ENCODE results near the gene HYCC2.
"Not testable (repeated sequence)": the region's sequence is repeated elsewhere in the genome, so short reads cannot be mapped to it uniquely, and the experiment has no call there.

The HYCC2 gene

DNA sequence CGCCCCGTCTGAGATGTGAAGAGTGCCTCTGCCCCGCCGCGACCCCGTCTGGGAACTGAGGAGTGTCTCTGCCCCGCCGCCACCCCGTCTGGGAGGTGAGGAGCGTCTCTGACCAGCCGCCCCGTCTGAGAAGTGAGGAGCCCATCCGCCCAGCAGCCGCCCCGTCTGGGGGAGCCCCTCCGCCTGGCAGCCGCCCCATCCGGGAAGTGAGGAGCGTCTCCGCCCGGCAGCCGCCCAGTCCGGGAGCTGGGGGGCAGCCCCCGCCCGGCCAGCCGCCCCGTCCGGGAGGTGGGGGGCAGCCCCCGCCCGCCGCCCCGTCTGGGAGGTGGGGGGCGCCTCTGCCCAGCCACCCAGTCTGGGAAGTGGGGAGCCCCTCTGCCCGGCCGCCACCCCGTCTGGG lies 29.0 kb downstream of the HYCC2 start:
- H3K18ac ChIP-seq (ENCODE audit: low read length); H4K91ac ChIP-seq (ENCODE audit: low read depth, low read length, poor library complexity); H3K4me2 ChIP-seq (ENCODE audit: insufficient read depth, low read length, poor library complexity, severe bottlenecking); H3K4ac ChIP-seq (ENCODE audit: low read length); H3K79me1 ChIP-seq (ENCODE audit: low read depth, low read length); H3K9ac ChIP-seq (ENCODE audit: low read depth, low read length, poor library complexity); H3K4me1 ChIP-seq (ENCODE audit: control insufficient read depth in 2 of 2, insufficient read depth in 1 of 2, low read depth in 1 of 2, low read length in 2 of 2); H3K23ac ChIP-seq (ENCODE audit: low read depth, low read length, poor library complexity); H4K8ac ChIP-seq (ENCODE audit: low read depth, low read length); H3K9me3 ChIP-seq (replicated peaks in 1 of 2; ENCODE audit: control insufficient read depth in 2 of 2, insufficient read depth in 1 of 2, low read depth in 1 of 2, low read length in 2 of 2); H2BK5ac ChIP-seq (ENCODE audit: low read length); H2BK120ac ChIP-seq (ENCODE audit: low read depth, low read length); DNase-seq (ENCODE audit: low spot score); H3K36me3 ChIP-seq (replicated peaks in 1 of 2; ENCODE audit: control insufficient read depth in 2 of 2, insufficient read depth in 2 of 2, low read length in 2 of 2); H3K14ac ChIP-seq (ENCODE audit: low read length); H2BK12ac ChIP-seq (ENCODE audit: low read length); H3K4me3 ChIP-seq (ENCODE audit: low read length in 2 of 2); H3K27me3 ChIP-seq (ENCODE audit: control insufficient read depth in 3 of 3, insufficient read depth in 3 of 3, low read depth in 1 of 3, low read length in 3 of 3); H2BK15ac ChIP-seq (ENCODE audit: low read length); H2AK5ac ChIP-seq (ENCODE audit: low read depth, low read length); H2AFZ ChIP-seq (ENCODE audit: low read length); H3K27ac ChIP-seq (replicated peaks; ENCODE audit: low read length): not testable (repeated sequence)
- no CpG with 5 or more reads among the region's 36 CpGs for WGBS, 2 donors (ENCODE audit: extremely low coverage in 2 of 2, insufficient read length in 2 of 2, insufficient replicate concordance in 1 of 2)

GRCh38 chr2:201040867-201041628 lies 30.4 kb downstream of the HYCC2 start:
- Histone ChIP-seq H2BK120ac (ENCODE audit: low read depth, low read length) (no peak overlapping the region), H3K36me3 (replicated peaks in 1 of 2; ENCODE audit: control insufficient read depth in 2 of 2, insufficient read depth in 2 of 2, low read length in 2 of 2) (peaks cover 0 to 8% of the 10 kb centered on the region in 2 donors), H2BK12ac (ENCODE audit: low read length) (no peak overlapping the region), H3K23ac (ENCODE audit: low read depth, low read length, poor library complexity) (no peak overlapping the region), H3K4ac (ENCODE audit: low read length) (no peak overlapping the region), H3K4me1 (ENCODE audit: control insufficient read depth in 2 of 2, insufficient read depth in 1 of 2, low read depth in 1 of 2, low read length in 2 of 2) (no peaks in the 10 kb centered on the region), H2AFZ (ENCODE audit: low read length) (no peak overlapping the region), H4K91ac (ENCODE audit: low read depth, low read length, poor library complexity) (no peak overlapping the region), H3K4me2 (ENCODE audit: insufficient read depth, low read length, poor library complexity, severe bottlenecking) (no peak overlapping the region), H3K4me3 (ENCODE audit: low read length in 2 of 2) (no peak overlapping the region), H3K18ac (ENCODE audit: low read length) (no peak overlapping the region), H3K9ac (ENCODE audit: low read depth, low read length, poor library complexity) (no peak overlapping the region), H4K8ac (ENCODE audit: low read depth, low read length) (no peak overlapping the region), H3K14ac (ENCODE audit: low read length) (no peak overlapping the region), H2BK15ac (ENCODE audit: low read length) (no peak overlapping the region), H3K79me1 (ENCODE audit: low read depth, low read length) (no peaks in the 10 kb centered on the region), H3K9me3 (replicated peaks in 1 of 2; ENCODE audit: control insufficient read depth in 2 of 2, insufficient read depth in 1 of 2, low read depth in 1 of 2, low read length in 2 of 2) (peaks cover 0 to 7% of the 10 kb centered on the region in 2 donors), H3K27ac (replicated peaks; ENCODE audit: low read length) (no peak overlapping the region), H2AK5ac (ENCODE audit: low read depth, low read length) (no peak overlapping the region), H3K27me3 (ENCODE audit: control insufficient read depth in 3 of 3, insufficient read depth in 3 of 3, low read depth in 1 of 3, low read length in 3 of 3) (no peaks in the 10 kb centered on the region), H2BK5ac (ENCODE audit: low read length) (no peak overlapping the region)
- no CpG with 5 or more reads among the region's 4 CpGs for WGBS, 2 donors (ENCODE audit: extremely low coverage in 2 of 2, insufficient read length in 2 of 2, insufficient replicate concordance in 1 of 2)
- no peak for DNase-seq (ENCODE audit: low spot score)

DNA sequence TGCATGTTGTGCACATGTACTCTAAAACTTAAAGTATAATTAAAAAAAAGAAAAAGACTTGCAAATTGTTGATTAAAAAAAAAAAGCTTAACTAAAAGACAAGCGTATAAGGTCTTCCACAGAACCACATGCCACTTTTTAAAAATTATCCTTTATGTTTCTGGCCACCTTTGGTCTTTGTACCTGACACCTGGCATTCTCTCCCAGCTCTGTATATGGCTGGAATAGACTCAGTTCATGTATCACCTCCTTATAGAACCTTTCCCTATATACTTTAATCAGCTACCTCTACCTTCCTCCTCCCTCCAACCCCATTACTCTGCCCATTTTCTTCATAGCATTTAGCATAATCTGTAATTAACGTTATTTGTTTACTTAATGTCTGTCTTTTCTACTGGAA lies 32.6 kb downstream of the HYCC2 start:
- Histone ChIP-seq H3K79me1 (ENCODE audit: low read depth, low read length) (no peaks in the 10 kb centered on the region), H3K4me1 (ENCODE audit: control insufficient read depth in 2 of 2, insufficient read depth in 1 of 2, low read depth in 1 of 2, low read length in 2 of 2) (no peaks in the 10 kb centered on the region), H2BK12ac (ENCODE audit: low read length) (no peak overlapping the region), H3K4me3 (ENCODE audit: low read length in 2 of 2) (no peak overlapping the region), H3K4ac (ENCODE audit: low read length) (no peak overlapping the region), H3K4me2 (ENCODE audit: insufficient read depth, low read length, poor library complexity, severe bottlenecking) (no peak overlapping the region), H3K27me3 (ENCODE audit: control insufficient read depth in 3 of 3, insufficient read depth in 3 of 3, low read depth in 1 of 3, low read length in 3 of 3) (no peaks in the 10 kb centered on the region), H3K18ac (ENCODE audit: low read length) (no peak overlapping the region), H4K8ac (ENCODE audit: low read depth, low read length) (no peak overlapping the region), H3K9me3 (replicated peaks in 1 of 2; ENCODE audit: control insufficient read depth in 2 of 2, insufficient read depth in 1 of 2, low read depth in 1 of 2, low read length in 2 of 2) (peaks cover 0 to 3% of the 10 kb centered on the region in 2 donors), H3K27ac (replicated peaks; ENCODE audit: low read length) (no peak overlapping the region), H4K91ac (ENCODE audit: low read depth, low read length, poor library complexity) (no peak overlapping the region), H3K36me3 (replicated peaks in 1 of 2; ENCODE audit: control insufficient read depth in 2 of 2, insufficient read depth in 2 of 2, low read length in 2 of 2) (peaks cover 0 to 2% of the 10 kb centered on the region in 2 donors), H2AFZ (ENCODE audit: low read length) (no peak overlapping the region), H3K14ac (ENCODE audit: low read length) (no peak overlapping the region), H2BK120ac (ENCODE audit: low read depth, low read length) (no peak overlapping the region), H2BK15ac (ENCODE audit: low read length) (no peak overlapping the region), H2BK5ac (ENCODE audit: low read length) (no peak overlapping the region), H2AK5ac (ENCODE audit: low read depth, low read length) (no peak overlapping the region), H3K23ac (ENCODE audit: low read depth, low read length, poor library complexity) (no peak overlapping the region), H3K9ac (ENCODE audit: low read depth, low read length, poor library complexity) (no peak overlapping the region)
- WGBS, 2 donors (ENCODE audit: extremely low coverage in 2 of 2, insufficient read length in 2 of 2, insufficient replicate concordance in 1 of 2), result no CpG with 5 or more reads among the region's 2 CpGs
- no peak for DNase-seq (ENCODE audit: low spot score)

DNA sequence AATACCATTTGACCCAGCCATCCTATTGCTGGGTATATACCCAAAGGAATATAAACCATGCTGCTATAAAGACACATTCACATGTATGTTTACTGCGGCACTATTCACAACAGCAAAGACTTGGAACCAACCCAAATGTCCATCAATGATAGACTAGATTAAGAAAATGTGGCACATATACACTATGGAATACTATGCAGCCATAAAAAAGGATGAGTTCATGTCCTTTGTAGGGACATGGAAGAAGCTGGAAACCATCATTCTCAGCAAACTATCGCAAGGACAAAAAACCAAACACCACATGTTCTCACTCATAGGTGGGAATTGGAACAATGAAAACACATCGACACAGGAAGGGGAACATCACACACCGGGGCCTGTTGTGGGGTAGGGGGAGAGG lies 33.1 kb downstream of the HYCC2 start:
- H3K27me3 ChIP-seq (ENCODE audit: control insufficient read depth in 3 of 3, insufficient read depth in 3 of 3, low read depth in 1 of 3, low read length in 3 of 3), result not testable (repeated sequence)

More for the DNA sequence above, 33.1 kb downstream of the HYCC2 start:
- H2AFZ ChIP-seq (ENCODE audit: low read length); H3K9me3 ChIP-seq (replicated peaks in 1 of 2; ENCODE audit: control insufficient read depth in 2 of 2, insufficient read depth in 1 of 2, low read depth in 1 of 2, low read length in 2 of 2); H3K27ac ChIP-seq (replicated peaks; ENCODE audit: low read length); H3K4me3 ChIP-seq (ENCODE audit: low read length in 2 of 2); H2BK15ac ChIP-seq (ENCODE audit: low read length); H3K79me1 ChIP-seq (ENCODE audit: low read depth, low read length); H3K4me1 ChIP-seq (ENCODE audit: control insufficient read depth in 2 of 2, insufficient read depth in 1 of 2, low read depth in 1 of 2, low read length in 2 of 2); H2BK12ac ChIP-seq (ENCODE audit: low read length); H3K18ac ChIP-seq (ENCODE audit: low read length); H3K9ac ChIP-seq (ENCODE audit: low read depth, low read length, poor library complexity); H3K4ac ChIP-seq (ENCODE audit: low read length); H3K14ac ChIP-seq (ENCODE audit: low read length); H3K4me2 ChIP-seq (ENCODE audit: insufficient read depth, low read length, poor library complexity, severe bottlenecking); H4K91ac ChIP-seq (ENCODE audit: low read depth, low read length, poor library complexity); H3K36me3 ChIP-seq (replicated peaks in 1 of 2; ENCODE audit: control insufficient read depth in 2 of 2, insufficient read depth in 2 of 2, low read length in 2 of 2); H2BK120ac ChIP-seq (ENCODE audit: low read depth, low read length); H3K23ac ChIP-seq (ENCODE audit: low read depth, low read length, poor library complexity); H4K8ac ChIP-seq (ENCODE audit: low read depth, low read length); H2AK5ac ChIP-seq (ENCODE audit: low read depth, low read length); H2BK5ac ChIP-seq (ENCODE audit: low read length); DNase-seq (ENCODE audit: low spot score): not testable (repeated sequence)
- no CpG with 5 or more reads among the region's 4 CpGs for WGBS, 2 donors (ENCODE audit: extremely low coverage in 2 of 2, insufficient read length in 2 of 2, insufficient replicate concordance in 1 of 2)

All from neuronal stem cell (in vitro differentiated cells).